ENCODE data around the gene RPUSD1. TPM values are rescaled to one million over a fixed set of nuclear protein-coding genes. Genes with fewer than 3 reads are reported as not detected.

Gene RPUSD1
- total and polyA plus RNA-seq, 2 experiments from 2014 or later: 27.6 to 37.8 TPM

GRCh38 chr16:794853-795466, 6.8 kb upstream of the RPUSD1 start:
- 87% methylated on average over 22 of the region's 31 CpGs for WGBS (ENCODE audit: low lambda C conversion rate, missing lambda C conversion rate)

DNA sequence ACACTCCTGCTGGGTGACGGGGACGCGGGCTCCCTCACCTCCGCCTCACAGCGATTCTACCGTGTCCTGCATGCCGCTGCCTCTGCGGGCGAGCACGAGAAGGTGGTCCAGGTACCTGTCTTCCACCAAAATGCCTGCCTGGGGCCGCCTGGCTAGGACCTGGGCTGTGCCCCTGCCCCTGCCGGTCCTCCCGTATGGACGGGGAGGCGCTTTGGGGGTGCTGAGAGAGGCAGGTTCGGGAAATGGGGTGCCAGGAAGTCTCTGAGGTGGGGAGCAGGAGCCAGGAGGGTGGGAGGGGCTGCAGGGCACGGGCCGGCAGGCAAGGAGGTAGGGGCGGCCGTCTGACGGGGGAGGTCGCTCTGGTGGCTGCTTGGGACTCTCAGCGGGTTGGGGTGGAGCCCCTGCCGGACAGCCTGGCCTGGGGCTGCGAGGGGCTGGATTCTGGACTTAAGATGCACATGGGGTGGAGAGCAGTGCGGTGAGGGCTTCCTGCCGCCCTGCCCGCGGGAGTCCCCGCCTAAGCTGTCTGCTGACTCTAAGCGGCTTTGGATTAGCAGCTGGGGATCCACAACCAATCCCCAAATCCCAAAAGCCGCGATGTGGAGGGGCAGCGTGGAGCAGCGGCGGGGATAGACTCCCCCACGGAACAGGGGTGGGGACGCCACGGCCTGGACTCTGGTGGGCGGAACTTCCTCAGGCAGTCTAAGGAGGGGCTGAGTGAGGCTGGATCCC, 6.1 kb upstream of the RPUSD1 start:
- Histone ChIP-seq H3K27me3 (peaks cover 4% of the 10 kb centered on the region), H3K4me1 (ENCODE audit: insufficient read depth) (no peaks in the 10 kb centered on the region), H3K27ac (no peak overlapping the region), H4K20me1 (ENCODE audit: insufficient read depth, poor library complexity, severe bottlenecking) (no peaks in the 10 kb centered on the region), H2AFZ (no peak overlapping the region), H3K4me2 (no peak overlapping the region), H3K9me2 (replicated peaks; ENCODE audit: insufficient read depth) (no peaks in the 10 kb centered on the region), H3K9me3 (ENCODE audit: low read depth) (no peaks in the 10 kb centered on the region), H3K36me3 (replicated peaks; ENCODE audit: insufficient read depth, low read depth) (no peaks in the 10 kb centered on the region), H3K4me3 (no peak overlapping the region), H3K79me2 (peaks cover 2% of the 10 kb centered on the region)
- 94% methylated on average over 39 of the region's 40 CpGs for WGBS (ENCODE audit: low lambda C conversion rate, missing lambda C conversion rate)
- DNase-seq (ENCODE audit: low spot score): no peak
- TF ChIP-seq, protein P1, sequence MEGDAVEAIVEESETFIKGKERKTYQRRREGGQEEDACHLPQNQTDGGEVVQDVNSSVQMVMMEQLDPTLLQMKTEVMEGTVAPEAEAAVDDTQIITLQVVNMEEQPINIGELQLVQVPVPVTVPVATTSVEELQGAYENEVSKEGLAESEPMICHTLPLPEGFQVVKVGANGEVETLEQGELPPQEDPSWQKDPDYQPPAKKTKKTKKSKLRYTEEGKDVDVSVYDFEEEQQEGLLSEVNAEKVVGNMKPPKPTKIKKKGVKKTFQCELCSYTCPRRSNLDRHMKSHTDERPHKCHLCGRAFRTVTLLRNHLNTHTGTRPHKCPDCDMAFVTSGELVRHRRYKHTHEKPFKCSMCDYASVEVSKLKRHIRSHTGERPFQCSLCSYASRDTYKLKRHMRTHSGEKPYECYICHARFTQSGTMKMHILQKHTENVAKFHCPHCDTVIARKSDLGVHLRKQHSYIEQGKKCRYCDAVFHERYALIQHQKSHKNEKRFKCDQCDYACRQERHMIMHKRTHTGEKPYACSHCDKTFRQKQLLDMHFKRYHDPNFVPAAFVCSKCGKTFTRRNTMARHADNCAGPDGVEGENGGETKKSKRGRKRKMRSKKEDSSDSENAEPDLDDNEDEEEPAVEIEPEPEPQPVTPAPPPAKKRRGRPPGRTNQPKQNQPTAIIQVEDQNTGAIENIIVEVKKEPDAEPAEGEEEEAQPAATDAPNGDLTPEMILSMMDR (IDR thresholded peaks at IDR 0.05; ENCODE audit: poor library complexity): no peak
- no peak for TF ChIP-seq EZH2phosphoT487 (IDR thresholded peaks at IDR 0.05; ENCODE audit: low read depth, severe bottlenecking, unreplicated experiment)
- TF ChIP-seq EZH2 (IDR thresholded peaks at IDR 0.05; ENCODE audit: borderline replicate concordance): no peak

More at GRCh38 chr16:794853-795466, 6.8 kb upstream of the RPUSD1 start:
- H3K4me1 ChIP-seq (ENCODE audit: insufficient read depth): no peaks in the 10 kb centered on the region
- H3K9me3 ChIP-seq (ENCODE audit: low read depth): no peaks in the 10 kb centered on the region
- no peaks in the 10 kb centered on the region for H3K9me2 ChIP-seq (replicated peaks; ENCODE audit: insufficient read depth)
- H3K79me2 ChIP-seq: no peaks in the 10 kb centered on the region
- TF ChIP-seq, protein P1 (IDR thresholded peaks at IDR 0.05; ENCODE audit: poor library complexity): no peak
- TF ChIP-seq EZH2phosphoT487 (IDR thresholded peaks at IDR 0.05; ENCODE audit: low read depth, severe bottlenecking, unreplicated experiment) (no peak), EZH2 (IDR thresholded peaks at IDR 0.05; ENCODE audit: borderline replicate concordance) (no peak)
- H3K36me3 ChIP-seq (replicated peaks; ENCODE audit: insufficient read depth, low read depth): no peaks in the 10 kb centered on the region
- no peak overlapping the region for H3K27ac ChIP-seq
- H3K4me2 ChIP-seq: no peak overlapping the region
- no peak overlapping the region for H2AFZ ChIP-seq
- H3K27me3 ChIP-seq: peaks cover 10% of the 10 kb centered on the region
- no peaks in the 10 kb centered on the region for H4K20me1 ChIP-seq (ENCODE audit: insufficient read depth, poor library complexity, severe bottlenecking)
- no peak overlapping the region for H3K4me3 ChIP-seq
- DNase-seq (ENCODE audit: low spot score): no peak

DNA sequence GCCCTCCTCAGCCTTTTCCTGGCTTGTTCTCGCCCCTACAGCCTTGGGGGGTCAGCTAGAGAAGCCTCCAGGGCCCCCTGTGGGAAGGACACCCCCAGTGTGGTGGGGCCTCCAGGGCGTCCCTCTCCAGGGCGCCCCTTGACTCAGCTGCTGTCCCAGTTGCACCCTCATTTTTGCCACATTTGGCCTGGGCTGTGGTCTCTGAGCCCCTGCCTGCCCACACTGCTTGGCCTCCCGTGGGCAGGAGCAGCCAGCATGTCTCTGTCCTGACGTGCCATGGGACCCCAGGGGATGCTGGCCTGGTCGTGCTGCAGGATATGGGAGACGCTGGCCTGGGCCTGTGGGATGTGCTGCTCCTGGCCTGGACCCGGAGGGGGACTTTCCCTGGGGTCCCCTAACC, 5.2 kb upstream of the RPUSD1 start:
- Histone ChIP-seq H2AFZ (no peak overlapping the region), H3K79me2 (peaks cover 7% of the 10 kb centered on the region), H3K27ac (no peak overlapping the region), H3K4me1 (ENCODE audit: insufficient read depth) (no peaks in the 10 kb centered on the region), H4K20me1 (ENCODE audit: insufficient read depth, poor library complexity, severe bottlenecking) (no peaks in the 10 kb centered on the region), H3K9me3 (ENCODE audit: low read depth) (no peaks in the 10 kb centered on the region), H3K9me2 (replicated peaks; ENCODE audit: insufficient read depth) (no peaks in the 10 kb centered on the region), H3K27me3 (no peaks in the 10 kb centered on the region), H3K4me3 (no peak overlapping the region), H3K36me3 (replicated peaks; ENCODE audit: insufficient read depth, low read depth) (no peaks in the 10 kb centered on the region), H3K4me2 (no peak overlapping the region)
- DNase-seq (ENCODE audit: low spot score): no peak
- TF ChIP-seq, protein P1 (IDR thresholded peaks at IDR 0.05; ENCODE audit: poor library complexity): no peak
- TF ChIP-seq EZH2 (IDR thresholded peaks at IDR 0.05; ENCODE audit: borderline replicate concordance) (no peak), EZH2phosphoT487 (IDR thresholded peaks at IDR 0.05; ENCODE audit: low read depth, severe bottlenecking, unreplicated experiment) (no peak)
- 90% methylated on average over 8 of the region's 8 CpGs for WGBS (ENCODE audit: low lambda C conversion rate, missing lambda C conversion rate)
